Tibial nerve (tissue), 4 donors: ENCODE data around the gene TNPO1. TPM values are rescaled to one million over a fixed set of nuclear protein-coding genes. Genes with fewer than 3 reads are reported as not detected.

ENCODE experiments used
- DNase-seq, 2 donors: peaks; one replicate each; pipeline ENCODE4 v3.0.0-alpha.2; 2019; ENCODE audit warnings: low spot score in 2 of 2
- H3K27ac ChIP-seq, 4 donors: fragments of 200-600 bp; sonication (generic) in 3 of 4; one replicate each; pipeline ENCODE4 v1.5.1; 2017 to 2019; ENCODE audit warnings: mild to moderate bottlenecking in 1 of 4
- H3K27me3 ChIP-seq, 2 donors: fragments of 200-600 bp; sonication (generic) in 1 of 2; one replicate each; pipeline versions ENCODE4 v1.5.1 to v1.6.0; 2017 to 2019
- H3K36me3 ChIP-seq, 3 donors: fragments of 200-600 bp; sonication (generic); one replicate each; pipeline ENCODE4 v1.5.1; 2018 to 2019
- H3K4me1 ChIP-seq, 4 donors: fragments of 200-600 bp; sonication (generic) in 3 of 4; one replicate each; pipeline ENCODE4 v1.5.1; 2017 to 2019
- H3K4me3 ChIP-seq, 4 donors: fragments of 200-600 bp; sonication (generic) in 3 of 4; one replicate each; pipeline ENCODE4 v1.5.1; 2017 to 2019; ENCODE audit warnings: mild to moderate bottlenecking in 1 of 4, moderate library complexity in 1 of 4
- H3K9me3 ChIP-seq, 4 donors: fragments of 200-600 bp; sonication (generic) in 3 of 4; one replicate each; pipeline ENCODE4 v1.5.1; 2017 to 2019
- EP300 ChIP-seq, 2 donors: sonication (generic); formaldehyde crosslinking; IDR thresholded peaks; one replicate each; pipeline ENCODE4 v1.6.1; 2017; ENCODE audit warnings: antibody characterized with exemption in 2 of 2, mild to moderate bottlenecking in 1 of 2
- POLR2A ChIP-seq, 2 donors: fragments of 450-650 bp; IDR thresholded peaks; one replicate each; pipeline ENCODE4 v1.6.1; 2017; ENCODE audit warnings: antibody characterized with exemption in 2 of 2, mild to moderate bottlenecking in 2 of 2, moderate library complexity in 2 of 2
- WGBS, 2 donors: methylation state at CpG; one replicate each; pipeline ENCODE4 v1.1.5; 2018; 5-methylcytosine and 5-hydroxymethylcytosine counted together
- total RNA-seq, 4 donors: library from RNA; depleted of rRNA; stranded (reverse); fragments of >200 nt; gene quantifications; one replicate each; pipeline ENCODE4 v1.1.0, GENCODE V29; 2016
- TF ChIP-seq, protein P1 (sequence below), 5 experiments: fragments of 200-600 bp in 3 of 5; fragments of 450-650 bp in 2 of 5; sonication (generic) in 3 of 5; IDR thresholded peaks; one replicate each; pipeline ENCODE4 v1.5.1; 2016 to 2019; ENCODE audit warnings: antibody characterized with exemption in 5 of 5, mild to moderate bottlenecking in 3 of 5, moderate library complexity in 2 of 5

Gene TNPO1
- total RNA-seq, 4 donors from 2014 or later = 58.2 to 106 (median 81.4) TPM

DNA sequence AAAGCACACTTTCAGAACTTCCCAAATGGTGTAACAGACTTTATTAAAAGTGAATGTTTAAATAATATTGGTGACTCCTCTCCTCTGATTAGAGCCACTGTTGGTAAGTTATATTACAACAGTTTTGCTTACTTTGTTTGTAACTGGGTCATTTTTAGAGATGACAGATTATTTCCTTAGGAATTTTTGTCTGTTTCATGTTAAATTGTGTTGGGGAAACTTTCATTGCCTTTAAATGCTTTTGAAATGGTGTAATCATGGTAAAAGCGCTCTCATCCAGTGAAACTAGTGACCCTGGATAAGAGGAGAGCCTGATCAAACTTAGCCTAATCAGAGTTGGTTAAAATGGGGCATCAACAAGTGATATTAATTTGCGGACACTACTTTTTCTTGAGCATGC is 39.4 kb downstream of the TNPO1 start:
- Histone ChIP-seq H3K4me1 (peaks cover 0 to 77% (median 22%) of the 10 kb centered on the region in 4 donors), H3K9me3 (no peaks in the 10 kb centered on the region), H3K27ac (no peak overlapping the region), H3K36me3 (peaks cover 0 to 22% (median 0%) of the 10 kb centered on the region in 3 donors), H3K27me3 (no peaks in the 10 kb centered on the region), H3K4me3 (no peak overlapping the region)
- TF ChIP-seq, protein P1, sequence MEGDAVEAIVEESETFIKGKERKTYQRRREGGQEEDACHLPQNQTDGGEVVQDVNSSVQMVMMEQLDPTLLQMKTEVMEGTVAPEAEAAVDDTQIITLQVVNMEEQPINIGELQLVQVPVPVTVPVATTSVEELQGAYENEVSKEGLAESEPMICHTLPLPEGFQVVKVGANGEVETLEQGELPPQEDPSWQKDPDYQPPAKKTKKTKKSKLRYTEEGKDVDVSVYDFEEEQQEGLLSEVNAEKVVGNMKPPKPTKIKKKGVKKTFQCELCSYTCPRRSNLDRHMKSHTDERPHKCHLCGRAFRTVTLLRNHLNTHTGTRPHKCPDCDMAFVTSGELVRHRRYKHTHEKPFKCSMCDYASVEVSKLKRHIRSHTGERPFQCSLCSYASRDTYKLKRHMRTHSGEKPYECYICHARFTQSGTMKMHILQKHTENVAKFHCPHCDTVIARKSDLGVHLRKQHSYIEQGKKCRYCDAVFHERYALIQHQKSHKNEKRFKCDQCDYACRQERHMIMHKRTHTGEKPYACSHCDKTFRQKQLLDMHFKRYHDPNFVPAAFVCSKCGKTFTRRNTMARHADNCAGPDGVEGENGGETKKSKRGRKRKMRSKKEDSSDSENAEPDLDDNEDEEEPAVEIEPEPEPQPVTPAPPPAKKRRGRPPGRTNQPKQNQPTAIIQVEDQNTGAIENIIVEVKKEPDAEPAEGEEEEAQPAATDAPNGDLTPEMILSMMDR (IDR thresholded peaks at IDR 0.05) = no peak
- WGBS, 2 donors = 93 to 98% methylated on average over 2 of the region's 2 CpGs
- no peak for DNase-seq

DNA sequence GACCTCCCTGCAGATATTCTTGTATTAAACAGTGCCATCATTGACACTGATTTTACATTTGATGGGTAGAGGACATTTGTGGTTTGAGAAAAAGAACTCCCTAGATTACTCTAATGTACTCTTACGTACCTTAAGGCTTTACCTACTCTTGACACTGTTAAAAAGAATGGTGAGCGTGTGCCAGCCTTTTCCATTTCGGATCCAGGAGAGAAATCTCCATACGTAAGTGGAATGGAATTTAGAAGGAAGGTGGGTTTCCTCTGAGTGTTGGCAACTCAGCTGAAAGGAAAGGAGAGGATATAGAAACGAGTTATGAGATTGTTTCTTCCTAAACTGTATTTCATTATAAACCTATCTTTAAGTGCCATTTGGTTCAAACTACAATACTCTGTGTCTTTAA is 40.9 kb downstream of the TNPO1 start:
- no peak overlapping the region for H3K27ac ChIP-seq
- no peak for TF ChIP-seq EP300 (IDR thresholded peaks at IDR 0.05)
- no peak for TF ChIP-seq POLR2A (IDR thresholded peaks at IDR 0.05)
- TF ChIP-seq, protein P1 (IDR thresholded peaks at IDR 0.05) = no peak
- no peak overlapping the region for H3K4me3 ChIP-seq
- peaks cover 0 to 37% (median under 1%) of the 10 kb centered on the region in 3 donors for H3K36me3 ChIP-seq
- no peak for DNase-seq
- H3K4me1 ChIP-seq = peaks cover 0 to 61% (median 11%) of the 10 kb centered on the region in 4 donors
- no peaks in the 10 kb centered on the region for H3K27me3 ChIP-seq
- no peaks in the 10 kb centered on the region for H3K9me3 ChIP-seq
- WGBS, 2 donors = 85% methylated on average over 5 of the region's 5 CpGs

DNA sequence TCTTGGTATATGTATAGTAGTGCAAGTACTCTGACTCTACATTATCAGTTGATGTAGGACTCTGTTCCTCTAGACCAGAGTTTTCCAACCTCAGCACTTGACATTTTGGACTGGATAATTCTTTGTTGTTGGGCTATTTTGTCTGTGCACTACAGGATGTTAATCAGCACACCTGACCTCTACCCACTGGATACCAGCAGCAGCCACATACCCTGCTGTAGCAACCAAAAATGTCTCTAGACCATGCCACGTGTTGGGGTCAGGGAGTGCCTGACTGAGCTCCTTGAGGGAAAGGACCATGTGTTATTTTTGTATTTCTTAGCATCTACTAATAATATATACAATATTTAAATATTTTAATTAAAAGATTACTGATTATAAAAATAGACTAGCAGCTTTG is 42.7 kb downstream of the TNPO1 start:
- Histone ChIP-seq H3K27me3 (no peaks in the 10 kb centered on the region), H3K27ac (no peak overlapping the region), H3K4me3 (no peak overlapping the region), H3K36me3 (peaks cover 0 to 52% (median 11%) of the 10 kb centered on the region in 3 donors), H3K9me3 (no peaks in the 10 kb centered on the region), H3K4me1 (peaks cover 0 to 45% (median 4%) of the 10 kb centered on the region in 4 donors)
- WGBS, 2 donors = 69 to 76% methylated on average over 1 of the region's 1 CpG
- no peak for DNase-seq
- TF ChIP-seq, protein P1 (IDR thresholded peaks at IDR 0.05) = no peak
- no peak for TF ChIP-seq POLR2A (IDR thresholded peaks at IDR 0.05)
- no peak for TF ChIP-seq EP300 (IDR thresholded peaks at IDR 0.05)

DNA sequence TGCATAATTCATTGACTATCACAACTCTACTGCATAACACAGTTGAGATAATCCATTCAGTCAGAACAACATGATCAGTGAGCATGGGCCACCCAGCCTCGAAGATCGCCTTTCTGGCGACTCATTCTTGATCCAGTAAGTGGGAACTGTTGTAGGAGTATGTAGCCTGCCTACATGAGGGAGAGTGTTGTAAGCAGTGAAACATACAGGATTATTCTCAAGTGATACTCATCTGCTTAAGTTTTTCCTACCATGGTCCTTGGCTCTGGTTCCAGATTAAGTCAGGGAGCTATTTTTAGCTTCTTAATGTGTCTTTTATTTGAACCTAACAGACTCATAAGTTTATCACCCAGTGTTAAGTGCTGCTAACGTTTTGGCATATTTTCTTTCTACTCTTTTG is 44.0 kb downstream of the TNPO1 start:
- no peak overlapping the region for H3K4me3 ChIP-seq
- WGBS, 2 donors = 70 to 72% methylated on average over 4 of the region's 4 CpGs
- peaks cover 0 to 34% (median 2%) of the 10 kb centered on the region in 4 donors for H3K4me1 ChIP-seq
- no peak overlapping the region for H3K27ac ChIP-seq
- no peak for TF ChIP-seq EP300 (IDR thresholded peaks at IDR 0.05)
- TF ChIP-seq POLR2A (IDR thresholded peaks at IDR 0.05) = no peak
- TF ChIP-seq, protein P1 (IDR thresholded peaks at IDR 0.05) = no peak
- no peaks in the 10 kb centered on the region for H3K27me3 ChIP-seq
- no peaks in the 10 kb centered on the region for H3K9me3 ChIP-seq
- DNase-seq = no peak
- H3K36me3 ChIP-seq = peaks cover 0 to 63% (median 11%) of the 10 kb centered on the region in 3 donors

DNA sequence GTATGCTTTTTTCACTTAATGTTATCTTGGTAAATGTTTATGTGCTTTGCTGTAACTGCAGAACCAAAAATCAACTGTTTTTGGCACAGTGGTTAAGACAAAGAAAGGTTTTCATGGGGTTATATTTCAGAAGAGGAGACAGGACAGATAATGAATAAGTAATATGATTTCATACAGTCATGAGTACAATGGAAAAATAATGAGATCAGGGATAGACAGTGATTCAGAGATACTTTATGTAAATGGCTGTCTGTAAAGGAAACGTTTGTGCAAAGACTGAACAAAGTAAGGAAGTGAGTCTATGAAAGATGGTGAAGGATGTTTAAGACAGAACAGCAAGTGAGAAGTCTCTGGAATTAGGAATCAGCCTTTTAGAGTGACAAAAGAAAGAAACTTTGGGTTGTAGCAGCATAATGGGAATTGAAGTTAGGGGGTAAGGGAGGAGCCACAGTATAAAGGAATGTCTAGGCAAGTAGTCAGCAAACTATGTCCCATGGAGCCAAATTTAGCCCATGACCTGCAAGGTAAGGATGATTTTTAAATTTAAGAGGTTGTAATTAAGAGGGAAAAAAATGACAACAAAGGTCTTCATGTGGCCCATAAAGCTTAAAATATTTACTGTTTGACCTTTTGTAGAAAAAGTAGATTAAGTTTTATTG is 55.0 kb downstream of the TNPO1 start:
- Histone ChIP-seq H3K4me1 (peaks cover 0 to 13% (median 0%) of the 10 kb centered on the region in 4 donors), H3K27me3 (no peaks in the 10 kb centered on the region), H3K36me3 (peaks cover 0 to 69% (median 3%) of the 10 kb centered on the region in 3 donors), H3K27ac (no peak overlapping the region), H3K4me3 (no peak overlapping the region), H3K9me3 (no peaks in the 10 kb centered on the region)
- no peak for DNase-seq
- WGBS, 2 donors = 28 to 32% methylated on average over 1 of the region's 1 CpG
- TF ChIP-seq POLR2A (IDR thresholded peaks at IDR 0.05) (no peak), EP300 (IDR thresholded peaks at IDR 0.05) (no peak)
- TF ChIP-seq, protein P1 (IDR thresholded peaks at IDR 0.05) = no peak
